MM.1S (cell line): ENCODE data around the gene S100A16.

Source experiments
- EZH2phosphoT487 ChIP-seq: fragments of 300-600 bp; sonication (generic); IDR thresholded peaks from 2 replicates; pipeline ENCODE4 v1.6.1; 2018; ENCODE audit warnings: antibody characterized with exemption, low read length
- TF ChIP-seq, protein P1 (sequence below): fragments of 300-600 bp; sonication (generic); IDR thresholded peaks from 2 replicates; pipeline ENCODE4 v1.5.1; 2016; ENCODE audit warnings: antibody characterized with exemption, low read length, mixed read lengths

DNA sequence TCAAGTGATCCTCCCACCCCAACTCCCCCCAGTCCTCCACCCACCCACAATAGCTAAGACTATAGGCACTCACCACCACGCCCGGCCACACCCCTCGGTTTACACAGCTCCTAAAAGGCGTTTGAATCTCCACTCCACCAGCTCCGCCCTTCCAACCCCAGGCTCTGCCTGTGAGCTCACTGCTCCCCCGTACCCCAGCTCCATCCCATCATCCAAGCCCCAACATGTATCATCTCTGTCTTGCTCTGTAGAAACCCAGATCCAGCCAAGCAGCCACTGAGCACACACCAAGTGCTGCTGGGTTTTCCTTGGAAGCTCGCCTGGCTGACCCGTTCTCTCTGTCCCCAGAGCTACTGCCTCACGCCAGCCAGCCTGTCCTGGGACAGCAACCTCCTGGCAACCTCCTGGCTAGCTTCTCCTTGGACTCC, 35.3 kb downstream of the S100A16 start:
- TF ChIP-seq, protein P1, sequence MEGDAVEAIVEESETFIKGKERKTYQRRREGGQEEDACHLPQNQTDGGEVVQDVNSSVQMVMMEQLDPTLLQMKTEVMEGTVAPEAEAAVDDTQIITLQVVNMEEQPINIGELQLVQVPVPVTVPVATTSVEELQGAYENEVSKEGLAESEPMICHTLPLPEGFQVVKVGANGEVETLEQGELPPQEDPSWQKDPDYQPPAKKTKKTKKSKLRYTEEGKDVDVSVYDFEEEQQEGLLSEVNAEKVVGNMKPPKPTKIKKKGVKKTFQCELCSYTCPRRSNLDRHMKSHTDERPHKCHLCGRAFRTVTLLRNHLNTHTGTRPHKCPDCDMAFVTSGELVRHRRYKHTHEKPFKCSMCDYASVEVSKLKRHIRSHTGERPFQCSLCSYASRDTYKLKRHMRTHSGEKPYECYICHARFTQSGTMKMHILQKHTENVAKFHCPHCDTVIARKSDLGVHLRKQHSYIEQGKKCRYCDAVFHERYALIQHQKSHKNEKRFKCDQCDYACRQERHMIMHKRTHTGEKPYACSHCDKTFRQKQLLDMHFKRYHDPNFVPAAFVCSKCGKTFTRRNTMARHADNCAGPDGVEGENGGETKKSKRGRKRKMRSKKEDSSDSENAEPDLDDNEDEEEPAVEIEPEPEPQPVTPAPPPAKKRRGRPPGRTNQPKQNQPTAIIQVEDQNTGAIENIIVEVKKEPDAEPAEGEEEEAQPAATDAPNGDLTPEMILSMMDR = no peak
- TF ChIP-seq EZH2phosphoT487 = no peak
